IMR-90 (cell line): ENCODE results near the gene TSPAN17.

Source experiments
- POLR2A ChIP-seq: IDR thresholded peaks from 2 replicates; pipeline ENCODE4 v1.6.1; 2012; ENCODE audit warnings: mild to moderate bottlenecking, low read depth, low read length
- RAD21 ChIP-seq: IDR thresholded peaks from 2 replicates; pipeline ENCODE4 v1.6.1; 2012; ENCODE audit warnings: low read length, improper control_type of control experiment
- TF ChIP-seq, protein P1 (sequence below): conservative IDR thresholded peaks from 2 replicates; pipeline ENCODE4 v1.5.1; 2012; ENCODE audit warnings: mild to moderate bottlenecking, low read depth, low read length, improper control_type of control experiment
- TF ChIP-seq, protein P2 (sequence below): fragments of 150-350 bp; IDR thresholded peaks from 2 replicates; pipeline ENCODE4 v1.6.1; 2016; ENCODE audit warnings: low read depth, mild to moderate bottlenecking, low read length, moderate library complexity, borderline replicate concordance

GRCh38 chr5:176661676-176662075 lies 14.4 kb downstream of the TSPAN17 start:
- TF ChIP-seq, protein P1, sequence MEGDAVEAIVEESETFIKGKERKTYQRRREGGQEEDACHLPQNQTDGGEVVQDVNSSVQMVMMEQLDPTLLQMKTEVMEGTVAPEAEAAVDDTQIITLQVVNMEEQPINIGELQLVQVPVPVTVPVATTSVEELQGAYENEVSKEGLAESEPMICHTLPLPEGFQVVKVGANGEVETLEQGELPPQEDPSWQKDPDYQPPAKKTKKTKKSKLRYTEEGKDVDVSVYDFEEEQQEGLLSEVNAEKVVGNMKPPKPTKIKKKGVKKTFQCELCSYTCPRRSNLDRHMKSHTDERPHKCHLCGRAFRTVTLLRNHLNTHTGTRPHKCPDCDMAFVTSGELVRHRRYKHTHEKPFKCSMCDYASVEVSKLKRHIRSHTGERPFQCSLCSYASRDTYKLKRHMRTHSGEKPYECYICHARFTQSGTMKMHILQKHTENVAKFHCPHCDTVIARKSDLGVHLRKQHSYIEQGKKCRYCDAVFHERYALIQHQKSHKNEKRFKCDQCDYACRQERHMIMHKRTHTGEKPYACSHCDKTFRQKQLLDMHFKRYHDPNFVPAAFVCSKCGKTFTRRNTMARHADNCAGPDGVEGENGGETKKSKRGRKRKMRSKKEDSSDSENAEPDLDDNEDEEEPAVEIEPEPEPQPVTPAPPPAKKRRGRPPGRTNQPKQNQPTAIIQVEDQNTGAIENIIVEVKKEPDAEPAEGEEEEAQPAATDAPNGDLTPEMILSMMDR = no peak
- TF ChIP-seq, protein P2, sequence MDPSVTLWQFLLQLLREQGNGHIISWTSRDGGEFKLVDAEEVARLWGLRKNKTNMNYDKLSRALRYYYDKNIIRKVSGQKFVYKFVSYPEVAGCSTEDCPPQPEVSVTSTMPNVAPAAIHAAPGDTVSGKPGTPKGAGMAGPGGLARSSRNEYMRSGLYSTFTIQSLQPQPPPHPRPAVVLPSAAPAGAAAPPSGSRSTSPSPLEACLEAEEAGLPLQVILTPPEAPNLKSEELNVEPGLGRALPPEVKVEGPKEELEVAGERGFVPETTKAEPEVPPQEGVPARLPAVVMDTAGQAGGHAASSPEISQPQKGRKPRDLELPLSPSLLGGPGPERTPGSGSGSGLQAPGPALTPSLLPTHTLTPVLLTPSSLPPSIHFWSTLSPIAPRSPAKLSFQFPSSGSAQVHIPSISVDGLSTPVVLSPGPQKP = no peak
- no peak for TF ChIP-seq POLR2A
- TF ChIP-seq RAD21 = no peak
